NCI-H1092 (cell line): Measurements from ENCODE around the gene INTS13.
"Not testable (repeated sequence)": the region's sequence is repeated elsewhere in the genome, so short reads cannot be mapped to it uniquely, and the experiment has no call there.

ENCODE experiments used
- DNase-seq: peaks from one replicate; lab custom pipeline; 2025; lab: John Stamatoyannopoulos, UW

The INTS13 gene

DNA sequence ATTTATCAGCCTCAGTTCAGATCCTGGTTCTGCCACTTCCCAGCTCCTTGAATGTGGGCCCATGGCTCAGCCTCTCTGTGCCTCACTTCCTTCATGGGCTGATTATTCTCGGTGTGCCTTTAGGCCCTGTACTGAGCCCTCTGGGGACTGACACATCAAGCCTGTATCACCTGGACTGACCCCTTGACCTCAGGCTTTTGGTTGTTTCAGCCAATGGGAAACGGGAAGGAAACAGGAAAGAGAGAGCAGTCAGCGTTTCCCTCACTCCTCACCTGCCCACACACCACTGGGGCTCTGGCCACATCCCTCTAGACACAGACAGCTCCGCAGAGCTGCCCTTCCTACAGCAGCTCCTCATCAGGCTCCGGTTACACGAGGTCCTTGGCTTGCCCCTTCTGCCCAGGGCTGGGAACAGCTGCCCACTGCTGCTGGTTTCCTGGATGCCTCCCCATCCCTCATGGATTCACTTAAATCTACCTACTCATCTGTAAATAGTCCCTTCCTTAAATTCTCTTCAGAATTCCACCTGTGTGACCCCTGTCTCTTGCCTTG is 67.8 kb downstream of the INTS13 start:
- DNase-seq, result no peak

DNA sequence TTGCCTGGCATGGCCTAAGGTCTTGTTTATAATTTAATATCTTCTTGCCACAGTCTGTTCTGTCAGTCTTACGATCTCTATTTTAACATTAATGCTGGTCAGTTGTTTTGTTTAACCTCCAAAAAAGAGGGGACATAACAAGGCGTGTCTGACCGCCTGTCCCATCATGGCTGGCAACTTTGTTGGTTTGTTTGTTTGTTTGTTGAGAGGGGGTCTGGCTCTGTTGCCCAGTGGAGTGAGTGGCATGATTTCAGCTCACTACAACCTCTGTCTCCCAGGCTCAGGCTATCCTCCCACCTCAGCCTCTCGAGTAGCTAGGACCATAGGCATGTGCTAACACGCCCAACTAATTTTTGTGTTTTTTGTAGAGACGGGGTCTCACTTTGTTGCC is 68.7 kb downstream of the INTS13 start:
- DNase-seq, result no peak

DNA sequence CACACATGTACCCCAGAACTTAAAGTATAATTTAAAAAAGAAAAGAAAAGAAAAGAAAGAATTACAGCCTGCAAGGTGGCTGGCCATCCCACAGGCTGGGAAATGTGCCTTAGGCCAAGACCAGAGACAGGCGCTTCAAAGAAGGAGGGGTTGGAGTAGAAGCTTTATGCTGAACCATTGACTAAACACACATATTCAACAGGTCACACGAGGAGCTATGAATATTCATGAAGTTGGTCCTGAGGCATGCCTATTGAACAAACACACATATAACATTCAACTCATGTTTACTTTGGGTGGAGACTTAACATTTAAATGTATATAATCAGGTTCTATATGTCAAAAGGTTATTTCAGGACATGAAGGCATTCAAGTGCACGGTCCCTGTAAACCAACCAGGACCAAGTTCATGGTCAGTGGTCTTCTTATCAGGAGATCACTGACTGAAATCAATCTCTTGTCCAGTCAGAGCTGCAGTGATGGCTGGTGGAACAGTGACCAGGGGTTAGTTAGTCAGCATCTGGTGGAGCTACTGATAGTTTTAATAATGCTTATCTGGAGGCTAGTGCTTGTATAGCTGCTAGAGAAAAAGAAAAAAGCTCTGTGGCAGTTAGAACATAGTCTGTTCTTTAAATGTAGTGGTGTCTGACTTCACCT is 69.2 kb downstream of the INTS13 start:
- DNase-seq, result no peak

DNA sequence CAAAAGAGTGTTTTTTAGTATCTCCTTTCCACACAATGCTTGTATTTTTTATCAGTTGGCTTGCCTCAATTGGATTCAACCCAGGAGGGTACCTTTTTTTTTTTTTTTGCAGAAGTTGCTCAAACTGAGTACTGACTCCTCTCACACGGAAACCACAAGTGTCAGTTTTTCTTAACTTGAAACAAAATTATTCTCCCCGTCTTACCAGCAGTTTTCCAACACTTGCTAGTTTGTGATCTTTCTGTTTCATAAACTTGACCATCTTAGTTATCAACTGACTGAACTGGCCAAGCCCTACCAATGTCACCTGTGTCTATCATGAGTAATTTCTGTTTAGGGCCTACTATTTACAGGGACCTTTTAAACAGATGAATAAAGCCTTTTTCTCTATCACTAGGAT is 70.7 kb downstream of the INTS13 start:
- DNase-seq, result no peak

DNA sequence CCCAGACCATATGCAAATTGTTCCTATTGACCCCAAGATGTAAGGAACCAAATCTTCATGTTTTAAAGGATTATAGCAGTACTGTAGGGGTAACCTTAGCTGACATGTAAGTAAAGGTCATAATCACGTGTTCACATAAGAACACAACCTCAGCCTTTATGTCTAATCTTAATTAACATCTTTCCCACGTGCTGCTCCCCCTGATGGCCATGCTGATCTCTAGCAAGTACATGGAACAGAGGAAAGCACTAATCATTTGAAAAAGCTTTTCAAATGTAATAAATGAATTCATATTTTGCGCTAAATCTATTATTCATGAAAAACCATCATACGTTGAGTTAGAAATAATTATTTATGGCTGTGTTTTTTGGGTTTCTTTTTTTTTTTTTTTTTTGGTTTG is 74.3 kb downstream of the INTS13 start:
- no peak for DNase-seq

DNA sequence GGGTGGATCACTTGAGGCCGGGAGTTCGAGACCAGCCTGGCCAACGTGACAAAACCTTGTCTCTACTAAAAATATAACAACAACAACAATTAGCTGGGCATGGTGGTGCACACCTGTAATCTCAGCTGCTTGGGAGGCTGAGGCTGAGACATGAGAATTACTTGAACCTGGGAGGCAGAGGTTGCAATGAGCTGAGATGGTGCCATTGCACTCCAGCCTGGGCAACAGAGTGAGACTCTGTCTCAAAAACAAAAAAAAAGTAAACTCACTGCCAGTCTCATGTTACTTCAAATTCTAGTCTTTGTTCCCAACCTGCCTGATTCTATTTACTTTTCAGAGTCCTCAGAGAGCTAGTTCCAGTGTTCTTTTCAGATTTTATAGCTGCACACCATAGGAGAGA is 75.0 kb downstream of the INTS13 start:
- DNase-seq, result not testable (repeated sequence)

DNA sequence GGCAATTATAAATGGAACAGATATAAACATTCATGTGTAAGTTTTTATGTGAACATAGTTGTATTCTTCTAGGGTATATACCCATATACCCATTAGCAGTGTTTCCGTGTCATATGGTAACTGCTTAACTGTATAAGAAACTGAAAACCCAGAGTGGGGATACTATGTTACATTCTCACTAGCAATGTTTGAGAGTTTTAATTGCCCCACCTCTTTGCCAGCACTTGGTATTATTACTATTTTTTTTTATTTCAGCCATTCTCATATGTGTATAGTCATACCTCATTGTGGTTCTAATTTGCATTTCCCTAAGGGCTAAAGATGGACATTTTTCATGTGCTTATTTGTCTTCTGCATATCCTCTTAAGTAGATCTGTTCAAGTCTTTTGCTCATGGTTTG is 76.1 kb downstream of the INTS13 start:
- no peak for DNase-seq

DNA sequence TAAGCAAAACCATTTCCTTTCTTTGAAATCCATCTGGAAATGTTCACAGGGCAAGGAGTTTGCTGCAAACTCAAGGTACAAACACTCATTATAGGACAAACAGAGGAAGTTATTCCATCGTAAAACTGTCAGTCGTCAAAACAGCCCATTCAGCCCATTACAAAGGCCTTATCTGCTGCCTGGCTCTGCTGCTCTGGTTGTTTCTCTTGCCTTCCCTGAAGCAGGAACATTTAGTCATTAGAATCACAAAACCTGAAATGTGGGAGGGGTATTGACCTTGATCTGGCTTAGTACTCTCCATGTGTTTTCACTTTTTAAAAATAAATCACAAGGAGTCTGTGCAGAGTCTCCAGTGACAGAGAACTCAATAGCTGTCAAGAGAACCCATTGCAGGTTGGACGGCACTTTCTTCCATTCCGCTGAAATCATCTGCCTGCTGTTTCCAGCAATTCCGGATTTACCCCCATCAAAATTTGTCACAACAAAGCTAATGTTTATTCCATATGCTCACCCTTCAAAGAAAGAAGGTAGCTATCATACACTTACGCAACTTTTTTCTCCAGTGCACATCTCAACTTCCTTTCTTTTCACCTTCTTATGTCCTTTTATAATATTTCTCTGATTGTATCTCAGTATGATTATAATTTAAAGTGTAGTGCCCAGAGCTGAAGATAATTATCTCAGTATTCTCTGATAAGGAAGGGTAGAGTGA is 80.2 kb downstream of the INTS13 start:
- no peak for DNase-seq

DNA sequence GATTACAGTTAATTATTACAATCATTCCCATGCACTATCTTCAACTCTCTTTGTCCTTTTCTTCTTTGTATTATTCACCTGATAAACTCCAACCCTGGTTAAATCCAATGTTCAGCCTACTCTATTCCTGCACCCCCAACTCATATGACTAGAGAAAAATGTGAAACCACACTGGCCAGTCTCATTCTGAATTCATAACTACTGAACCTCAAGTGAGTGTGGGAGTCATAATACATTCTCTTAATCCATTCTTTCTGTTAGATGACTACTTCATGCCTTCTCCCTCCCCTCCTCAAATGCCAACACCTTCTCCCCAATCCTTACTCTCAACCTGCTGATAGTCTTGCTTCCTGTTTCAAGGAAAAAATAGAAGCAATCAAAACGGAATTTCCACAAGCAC is 82.4 kb downstream of the INTS13 start:
- DNase-seq, result no peak
